Measurements from ENCODE around the gene RASSF8. TPM values are rescaled to one million over a fixed set of nuclear protein-coding genes. Genes with fewer than 3 reads are reported as not detected.

The RASSF8 gene
- total RNA-seq, 1 donor from 2014 or later: 39.5 TPM

DNA sequence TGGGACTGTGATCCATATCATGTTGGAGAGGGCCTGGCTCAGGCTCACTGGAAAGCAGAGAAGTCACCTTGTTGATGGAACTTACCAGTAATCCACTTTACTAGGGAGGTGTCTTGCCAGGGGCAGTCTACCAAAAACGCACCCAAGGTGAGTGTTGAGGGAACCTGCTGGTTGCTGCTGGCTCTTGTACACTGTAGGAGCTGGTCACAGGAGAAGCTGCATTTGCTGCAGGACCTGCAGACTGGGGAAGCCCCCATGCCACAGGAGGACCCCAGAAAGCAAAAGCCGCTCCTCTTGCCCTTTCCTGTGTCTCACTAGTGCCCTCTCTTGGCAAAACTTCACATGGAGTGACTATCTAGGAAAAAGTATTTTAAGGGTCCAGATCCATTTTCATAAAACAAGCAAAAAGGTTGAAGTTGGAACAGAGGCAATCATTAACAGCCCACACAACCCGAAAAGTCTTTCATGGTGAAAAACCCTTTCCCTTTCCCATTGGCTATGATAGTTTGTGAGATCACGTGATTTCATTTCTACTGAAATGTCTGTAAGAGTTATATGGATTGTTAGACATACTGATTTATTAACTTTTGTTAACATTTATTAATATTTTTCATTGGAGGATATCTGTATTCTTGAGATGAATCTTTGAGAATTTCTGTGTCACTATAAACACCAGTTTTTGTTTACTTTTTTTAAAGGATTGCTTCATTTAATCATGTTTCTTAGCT lies 59.2 kb downstream of the RASSF8 start:
- no peaks in the 10 kb centered on the region for H3K4me1 Mint-ChIP-seq (ENCODE audit: low read depth, unreplicated experiment)
- no peak overlapping the region for H3K27ac Mint-ChIP-seq (ENCODE audit: unreplicated experiment)
- TF ChIP-seq CTCF (IDR thresholded peaks at IDR 0.05; ENCODE audit: insufficient read depth, low read depth, low read length) (peak; percentile 50), EZH2 (IDR thresholded peaks at IDR 0.05; ENCODE audit: insufficient read depth, low read length) (no peak)
- no peaks in the 10 kb centered on the region for H3K9me3 Mint-ChIP-seq (ENCODE audit: unreplicated experiment)
- Histone ChIP-seq H3K4me3 (ENCODE audit: insufficient read depth, low read depth, low read length) (no peak overlapping the region), H2AFZ (ENCODE audit: low read depth, low read length) (no peak overlapping the region), H3K4me2 (ENCODE audit: low read length) (no peak overlapping the region), H3K9me3 (ENCODE audit: insufficient read depth, low read depth, low read length) (no peaks in the 10 kb centered on the region), H3K4me1 (ENCODE audit: insufficient read depth, low read length) (peaks cover 10% of the 10 kb centered on the region), H3K79me2 (ENCODE audit: insufficient read depth, low read length) (peaks cover 93% of the 10 kb centered on the region), H4K20me1 (ENCODE audit: insufficient read depth, low read length) (peaks cover 37% of the 10 kb centered on the region), H3K27ac (ENCODE audit: low read depth, low read length) (no peak overlapping the region), H3K27me3 (ENCODE audit: insufficient read depth, low read length) (no peaks in the 10 kb centered on the region), H3K36me3 (ENCODE audit: insufficient read depth, low read length) (no peaks in the 10 kb centered on the region), H3K9ac (ENCODE audit: low read length) (no peak overlapping the region)
- H3K36me3 Mint-ChIP-seq (ENCODE audit: low read depth, unreplicated experiment): no peaks in the 10 kb centered on the region
- no peak overlapping the region for H3K4me3 Mint-ChIP-seq (ENCODE audit: unreplicated experiment)
- H3K27me3 Mint-ChIP-seq (ENCODE audit: low read depth, unreplicated experiment): no peaks in the 10 kb centered on the region
- DNase-seq (ENCODE audit: low read depth): no peak
- FAIRE-seq: no peak

- Mint-ChIP-seq H3K4me3 (ENCODE audit: unreplicated experiment) (no peak overlapping the region), H3K27ac (ENCODE audit: unreplicated experiment) (no peak overlapping the region), H3K36me3 (ENCODE audit: low read depth, unreplicated experiment) (no peaks in the 10 kb centered on the region), H3K4me1 (ENCODE audit: low read depth, unreplicated experiment) (no peaks in the 10 kb centered on the region), H3K27me3 (ENCODE audit: low read depth, unreplicated experiment) (no peaks in the 10 kb centered on the region), H3K9me3 (ENCODE audit: unreplicated experiment) (no peaks in the 10 kb centered on the region)
- Histone ChIP-seq H3K27me3 (ENCODE audit: insufficient read depth, low read length) (no peaks in the 10 kb centered on the region), H3K4me1 (ENCODE audit: insufficient read depth, low read length) (peaks cover 9% of the 10 kb centered on the region), H3K4me2 (ENCODE audit: low read length) (peak overlapping the region; percentile 9), H3K27ac (ENCODE audit: low read depth, low read length) (no peak overlapping the region), H3K79me2 (ENCODE audit: insufficient read depth, low read length) (peaks cover 85% of the 10 kb centered on the region), H3K36me3 (ENCODE audit: insufficient read depth, low read length) (no peaks in the 10 kb centered on the region), H3K9ac (ENCODE audit: low read length) (peak overlapping the region; percentile 5), H2AFZ (ENCODE audit: low read depth, low read length) (no peak overlapping the region), H3K4me3 (ENCODE audit: insufficient read depth, low read depth, low read length) (no peak overlapping the region), H3K9me3 (ENCODE audit: insufficient read depth, low read depth, low read length) (no peaks in the 10 kb centered on the region), H4K20me1 (ENCODE audit: insufficient read depth, low read length) (peaks cover 30% of the 10 kb centered on the region)
- TF ChIP-seq EZH2 (IDR thresholded peaks at IDR 0.05; ENCODE audit: insufficient read depth, low read length) (no peak), CTCF (IDR thresholded peaks at IDR 0.05; ENCODE audit: insufficient read depth, low read depth, low read length) (no peak)
- FAIRE-seq (no peak), DNase-seq (ENCODE audit: low read depth) (no peak)
Measured at GRCh38 chr12:26018926-26019325, 60.4 kb downstream of the RASSF8 start.

- no peak for FAIRE-seq
- Histone ChIP-seq H4K20me1 (ENCODE audit: insufficient read depth, low read length) (peaks cover 20% of the 10 kb centered on the region), H3K9ac (ENCODE audit: low read length) (no peak overlapping the region), H3K27ac (ENCODE audit: low read depth, low read length) (no peak overlapping the region), H3K9me3 (ENCODE audit: insufficient read depth, low read depth, low read length) (no peaks in the 10 kb centered on the region), H3K36me3 (ENCODE audit: insufficient read depth, low read length) (peaks cover 3% of the 10 kb centered on the region), H3K4me2 (ENCODE audit: low read length) (no peak overlapping the region), H3K27me3 (ENCODE audit: insufficient read depth, low read length) (no peaks in the 10 kb centered on the region), H2AFZ (ENCODE audit: low read depth, low read length) (no peak overlapping the region), H3K79me2 (ENCODE audit: insufficient read depth, low read length) (peaks cover 68% of the 10 kb centered on the region), H3K4me1 (ENCODE audit: insufficient read depth, low read length) (peaks cover 7% of the 10 kb centered on the region), H3K4me3 (ENCODE audit: insufficient read depth, low read depth, low read length) (no peak overlapping the region)
- DNase-seq (ENCODE audit: low read depth): no peak
- Mint-ChIP-seq H3K4me3 (ENCODE audit: unreplicated experiment) (no peak overlapping the region), H3K36me3 (ENCODE audit: low read depth, unreplicated experiment) (no peaks in the 10 kb centered on the region), H3K9me3 (ENCODE audit: unreplicated experiment) (no peaks in the 10 kb centered on the region), H3K27me3 (ENCODE audit: low read depth, unreplicated experiment) (no peaks in the 10 kb centered on the region), H3K27ac (ENCODE audit: unreplicated experiment) (no peak overlapping the region), H3K4me1 (ENCODE audit: low read depth, unreplicated experiment) (no peaks in the 10 kb centered on the region)
- TF ChIP-seq CTCF (IDR thresholded peaks at IDR 0.05; ENCODE audit: insufficient read depth, low read depth, low read length): no peak
Measured at GRCh38 chr12:26021534-26021933, 63.1 kb downstream of the RASSF8 start.
